Stromal cell of bone marrow (primary cell): Measurements from ENCODE around the gene CPNE8.

Experiments used
- DNase-seq: peaks from one replicate; pipeline ENCODE4 v3.0.0-alpha.2; 2012; ENCODE audit warnings: low read depth

The CPNE8 gene

DNA sequence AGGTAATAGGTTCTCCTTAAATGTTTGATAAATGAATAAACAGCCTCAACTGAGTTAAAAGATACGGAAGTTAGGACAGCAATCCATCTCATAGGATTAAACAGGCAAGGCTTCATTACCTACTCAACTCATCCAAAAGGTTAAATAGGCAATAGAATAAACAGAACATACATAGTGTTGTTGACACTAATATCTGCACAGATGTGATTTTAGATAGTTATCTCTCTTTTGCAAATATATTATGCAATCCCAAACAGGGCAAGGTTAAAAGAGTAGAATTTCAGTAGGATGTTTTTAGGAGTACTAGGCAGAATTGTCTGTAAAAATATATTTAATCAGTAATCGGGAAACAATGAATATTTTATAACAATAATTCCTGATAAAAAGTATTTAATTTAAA lies 276.3 kb downstream of the CPNE8 start:
- no peak for DNase-seq

DNA sequence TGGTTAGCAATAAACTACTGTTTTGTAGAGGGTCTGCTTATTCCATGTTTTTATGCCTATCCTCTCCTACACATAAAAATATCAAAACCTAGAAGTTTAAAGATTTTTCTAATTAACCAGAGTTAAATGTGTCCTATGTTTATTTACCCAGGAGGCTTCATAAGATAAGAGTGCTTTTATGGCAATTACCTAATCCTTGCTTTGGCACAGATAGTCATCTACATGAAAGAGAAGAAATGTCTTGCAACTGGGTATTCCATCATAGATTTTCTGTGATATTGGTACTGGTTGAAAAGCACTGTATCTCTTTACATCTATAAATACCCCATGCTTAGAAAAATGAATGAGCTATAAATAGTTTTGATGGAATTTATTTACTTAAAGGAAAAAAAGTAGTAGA lies 277.1 kb downstream of the CPNE8 start:
- DNase-seq = no peak

DNA sequence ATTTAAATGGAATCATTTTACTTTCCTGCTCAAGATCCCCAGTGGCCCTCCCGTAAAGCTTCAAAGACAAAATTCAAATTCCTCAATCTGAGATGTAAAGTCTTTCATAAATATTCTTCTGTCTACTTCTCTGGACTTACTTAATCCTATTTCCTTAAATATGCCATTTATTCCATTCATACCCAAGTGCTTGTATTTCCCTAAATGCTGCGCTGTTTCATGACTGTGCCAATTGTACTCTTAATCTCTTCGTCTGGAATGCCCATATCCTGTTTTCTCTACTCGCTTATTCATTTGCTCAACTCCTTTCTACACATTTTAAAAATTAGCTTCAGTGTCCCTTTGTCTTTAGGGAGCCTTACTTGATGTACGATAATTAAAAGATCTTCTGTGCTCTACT lies 280.1 kb downstream of the CPNE8 start:
- DNase-seq = no peak

DNA sequence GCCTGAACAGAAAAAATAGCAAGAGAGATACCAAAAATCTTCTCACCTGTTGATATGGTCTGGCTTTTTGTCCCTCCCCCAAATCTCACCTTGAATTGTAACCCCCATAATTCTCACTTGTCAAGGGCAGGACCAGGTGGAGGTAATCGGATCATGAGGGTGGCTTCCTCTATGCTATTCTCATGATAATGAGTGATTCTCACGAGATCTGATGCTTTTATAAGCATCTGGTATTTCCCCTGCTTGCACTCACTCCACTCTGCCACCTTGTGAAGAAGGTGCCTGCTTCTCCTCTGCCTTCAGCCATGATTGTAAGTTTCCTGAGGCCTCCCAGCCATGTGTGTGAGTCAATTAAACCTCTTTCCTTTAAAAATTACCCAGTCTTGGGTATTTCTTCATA lies 291.2 kb downstream of the CPNE8 start:
- DNase-seq = no peak

DNA sequence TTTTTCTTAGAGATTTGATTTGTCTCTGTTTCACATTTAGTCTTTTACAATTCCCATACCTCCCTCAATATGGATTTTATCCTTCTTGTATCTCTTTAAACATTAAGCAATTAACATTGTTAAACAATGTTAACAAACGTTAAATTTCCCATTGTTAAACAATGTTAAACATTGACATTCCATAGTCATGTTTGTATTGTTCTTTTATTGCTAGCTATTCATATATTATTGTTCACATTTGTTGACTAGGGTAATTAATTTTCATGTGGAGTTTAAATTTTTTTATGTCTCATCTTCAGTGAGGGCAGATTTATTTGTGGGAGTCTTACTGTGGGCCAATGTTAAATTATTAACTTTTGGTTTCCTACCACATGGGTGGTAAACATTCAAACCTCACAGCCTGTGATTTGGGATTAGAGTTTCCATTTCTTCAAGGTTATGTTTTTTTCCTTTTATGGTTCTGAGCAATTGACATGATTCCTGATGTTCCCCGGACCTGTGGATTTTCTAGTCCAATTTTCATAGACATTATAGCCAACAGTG lies 294.5 kb downstream of the CPNE8 start:
- no peak for DNase-seq

DNA sequence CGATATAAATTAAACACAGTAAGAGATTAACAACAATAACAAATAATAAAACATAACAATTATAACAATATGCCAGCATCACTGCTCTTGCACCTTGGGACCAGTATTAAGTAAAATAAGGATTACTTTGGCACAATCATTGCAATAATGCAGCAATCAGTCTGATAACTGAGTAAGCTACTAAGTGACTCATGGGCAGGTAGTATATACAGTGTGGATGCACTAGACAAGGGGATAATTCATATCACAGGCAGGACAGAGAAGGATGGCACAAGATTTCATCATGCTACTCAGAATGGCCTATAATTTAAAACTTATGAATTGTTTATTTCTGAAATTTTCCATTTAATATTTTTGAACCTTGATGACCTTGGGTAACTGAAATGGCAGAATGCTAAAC lies 298.1 kb downstream of the CPNE8 start:
- DNase-seq = no peak
